NK-92 treated with Interleukin-12 subunit alpha and Interleukin-12 subunit beta, amount 100 ng/mL, for 24 hours (cell line): Measurements from ENCODE around the gene FLT3.
A peak's percentile ranks its signal among the peaks of the same experiment; 100 is the strongest.
"Not testable (repeated sequence)": the region's sequence is repeated elsewhere in the genome, so short reads cannot be mapped to it uniquely, and the experiment has no call there.

Source experiments
- DNase-seq: peaks from one replicate; lab custom pipeline; 2025; lab: John Stamatoyannopoulos, UW

Gene FLT3

GRCh38 chr13:28099396-28100149, 803 bp downstream of the FLT3 start:
- no peak for DNase-seq

GRCh38 chr13:28097503-28097902, 2.9 kb downstream of the FLT3 start:
- DNase-seq = no peak

GRCh38 chr13:28094306-28094705, 6.1 kb downstream of the FLT3 start:
- DNase-seq = no peak

- DNase-seq = no peak
Observed at GRCh38 chr13:28093881-28094280, 6.5 kb downstream of the FLT3 start.

- DNase-seq = no peak
Observed at GRCh38 chr13:28092431-28092830, 7.9 kb downstream of the FLT3 start.

- no peak for DNase-seq
Observed at GRCh38 chr13:28089065-28089464, 11.3 kb downstream of the FLT3 start.

GRCh38 chr13:28077820-28078219, 22.6 kb downstream of the FLT3 start:
- not testable (repeated sequence) for DNase-seq

- no peak for DNase-seq
Observed at GRCh38 chr13:28077231-28077630, 23.1 kb downstream of the FLT3 start.

- no peak for DNase-seq
Observed at GRCh38 chr13:28071424-28071823, 29.0 kb downstream of the FLT3 start.

GRCh38 chr13:28067491-28067890, 32.9 kb downstream of the FLT3 start:
- no peak for DNase-seq

- peak; percentile 8 for DNase-seq
Observed at GRCh38 chr13:28058866-28059613, 41.3 kb downstream of the FLT3 start.

GRCh38 chr13:28056970-28057712, 43.2 kb downstream of the FLT3 start:
- DNase-seq = no peak

- DNase-seq = no peak
Observed at GRCh38 chr13:28056426-28056825, 44.0 kb downstream of the FLT3 start.

GRCh38 chr13:28055357-28055756, 45.0 kb downstream of the FLT3 start:
- no peak for DNase-seq

- DNase-seq = no peak
Observed at GRCh38 chr13:28052945-28053344, 47.4 kb downstream of the FLT3 start.

GRCh38 chr13:28049880-28050875, 50.2 kb downstream of the FLT3 start:
- no peak for DNase-seq

GRCh38 chr13:28049215-28049614, 51.2 kb downstream of the FLT3 start:
- no peak for DNase-seq

- DNase-seq = no peak
Observed at GRCh38 chr13:28048768-28049167, 51.6 kb downstream of the FLT3 start.

- DNase-seq = no peak
Observed at GRCh38 chr13:28047757-28048388, 52.5 kb downstream of the FLT3 start.

GRCh38 chr13:28046981-28047380, 53.4 kb downstream of the FLT3 start:
- DNase-seq = no peak

GRCh38 chr13:28045861-28046260, 54.5 kb downstream of the FLT3 start:
- no peak for DNase-seq
